Duodenal mucosa (tissue), 2 donors: ENCODE results near the gene NRG4.

Experiments used
- H3K27ac ChIP-seq: one replicate; pipeline ENCODE4 v1.7.0; 2013; ENCODE audit warnings: low read depth, low read length
- H3K27me3 ChIP-seq, 2 donors: one replicate each; pipeline ENCODE4 v1.7.0; 2013; ENCODE audit warnings: low read length in 2 of 2, control low read depth in 1 of 2; ENCODE audit not compliant: insufficient read depth in 2 of 2, control insufficient read depth in 1 of 2
- H3K36me3 ChIP-seq, 2 donors: one replicate each; pipeline ENCODE4 v1.7.0; 2013; ENCODE audit warnings: low read length in 2 of 2, control low read depth in 1 of 2; ENCODE audit not compliant: insufficient read depth in 2 of 2, control insufficient read depth in 1 of 2
- H3K4me1 ChIP-seq, 2 donors: one replicate each; pipeline ENCODE4 v1.7.0; 2013; ENCODE audit warnings: low read length in 2 of 2, control low read depth in 1 of 2; ENCODE audit not compliant: insufficient read depth in 2 of 2, control insufficient read depth in 1 of 2
- H3K4me3 ChIP-seq, 2 donors: one replicate each; pipeline ENCODE4 v1.7.0; 2013; ENCODE audit warnings: low read length in 2 of 2, low read depth in 1 of 2
- H3K9ac ChIP-seq, 2 donors: one replicate each; pipeline ENCODE4 v1.7.0; 2013; ENCODE audit warnings: low read length in 2 of 2, low read depth in 1 of 2
- H3K9me3 ChIP-seq, 2 donors: one replicate each; pipeline ENCODE4 v1.7.0; 2013; ENCODE audit warnings: low read length in 2 of 2, control low read depth in 1 of 2; ENCODE audit not compliant: control insufficient read depth in 1 of 2

Gene NRG4

GRCh38 chr15:75955720-75956119, 56.5 kb downstream of the NRG4 start:
- no peak overlapping the region for H3K4me3 ChIP-seq
- no peaks in the 10 kb centered on the region for H3K4me1 ChIP-seq
- peaks cover 0 to 4% of the 10 kb centered on the region in 2 donors for H3K27me3 ChIP-seq
- no peaks in the 10 kb centered on the region for H3K36me3 ChIP-seq
- H3K9me3 ChIP-seq: no peaks in the 10 kb centered on the region
- no peak overlapping the region for H3K27ac ChIP-seq
- H3K9ac ChIP-seq: no peak overlapping the region

- H3K9me3 ChIP-seq: no peaks in the 10 kb centered on the region
- no peaks in the 10 kb centered on the region for H3K4me1 ChIP-seq
- no peaks in the 10 kb centered on the region for H3K36me3 ChIP-seq
- H3K4me3 ChIP-seq: no peak overlapping the region
- no peak overlapping the region for H3K9ac ChIP-seq
- peaks cover 0 to 4% of the 10 kb centered on the region in 2 donors for H3K27me3 ChIP-seq
- H3K27ac ChIP-seq: no peak overlapping the region
Measured at GRCh38 chr15:75952525-75952924, 59.7 kb downstream of the NRG4 start.

GRCh38 chr15:75948761-75949296, 63.4 kb downstream of the NRG4 start:
- H3K27me3 ChIP-seq: peaks cover 0 to 4% of the 10 kb centered on the region in 2 donors
- no peaks in the 10 kb centered on the region for H3K9me3 ChIP-seq
- H3K27ac ChIP-seq: no peak overlapping the region
- no peaks in the 10 kb centered on the region for H3K4me1 ChIP-seq
- H3K4me3 ChIP-seq: no peak overlapping the region
- H3K36me3 ChIP-seq: no peaks in the 10 kb centered on the region
- H3K9ac ChIP-seq: no peak overlapping the region

- no peaks in the 10 kb centered on the region for H3K36me3 ChIP-seq
- no peak overlapping the region for H3K27ac ChIP-seq
- H3K4me3 ChIP-seq: no peak overlapping the region
- H3K27me3 ChIP-seq: peaks cover 0 to 4% of the 10 kb centered on the region in 2 donors
- no peak overlapping the region for H3K9ac ChIP-seq
- H3K9me3 ChIP-seq: no peaks in the 10 kb centered on the region
- no peaks in the 10 kb centered on the region for H3K4me1 ChIP-seq
Measured at GRCh38 chr15:75947092-75947491, 65.1 kb downstream of the NRG4 start.

GRCh38 chr15:75945953-75946352, 66.3 kb downstream of the NRG4 start:
- H3K36me3 ChIP-seq: no peaks in the 10 kb centered on the region

GRCh38 chr15:75943713-75944215, 68.5 kb downstream of the NRG4 start:
- H3K9me3 ChIP-seq: no peaks in the 10 kb centered on the region
- no peaks in the 10 kb centered on the region for H3K36me3 ChIP-seq
- no peak overlapping the region for H3K9ac ChIP-seq

More at GRCh38 chr15:75945953-75946352, 66.3 kb downstream of the NRG4 start:
- Histone ChIP-seq H3K4me3 (no peak overlapping the region), H3K4me1 (no peaks in the 10 kb centered on the region), H3K9me3 (no peaks in the 10 kb centered on the region), H3K27me3 (no peaks in the 10 kb centered on the region), H3K27ac (no peak overlapping the region), H3K9ac (no peak overlapping the region)

GRCh38 chr15:75943246-75943645, 69.0 kb downstream of the NRG4 start:
- H3K4me3 ChIP-seq: no peak overlapping the region
- no peak overlapping the region for H3K27ac ChIP-seq
- H3K9ac ChIP-seq: no peak overlapping the region

More at GRCh38 chr15:75943713-75944215, 68.5 kb downstream of the NRG4 start:
- Histone ChIP-seq H3K27ac (no peak overlapping the region), H3K4me3 (no peak overlapping the region), H3K27me3 (no peaks in the 10 kb centered on the region), H3K4me1 (no peaks in the 10 kb centered on the region)

GRCh38 chr15:75942464-75942863, 69.8 kb downstream of the NRG4 start:
- no peaks in the 10 kb centered on the region for H3K4me1 ChIP-seq

More at GRCh38 chr15:75943246-75943645, 69.0 kb downstream of the NRG4 start:
- Histone ChIP-seq H3K4me1 (no peaks in the 10 kb centered on the region), H3K9me3 (no peaks in the 10 kb centered on the region), H3K36me3 (no peaks in the 10 kb centered on the region), H3K27me3 (no peaks in the 10 kb centered on the region)

GRCh38 chr15:75930866-75931265, 81.4 kb downstream of the NRG4 start:
- Histone ChIP-seq H3K36me3 (peaks cover 17 to 38% of the 10 kb centered on the region in 2 donors), H3K27ac (no peak overlapping the region), H3K4me1 (no peaks in the 10 kb centered on the region), H3K4me3 (no peak overlapping the region), H3K9me3 (no peaks in the 10 kb centered on the region), H3K9ac (no peak overlapping the region), H3K27me3 (no peaks in the 10 kb centered on the region)

More at GRCh38 chr15:75942464-75942863, 69.8 kb downstream of the NRG4 start:
- Histone ChIP-seq H3K4me3 (no peak overlapping the region), H3K36me3 (no peaks in the 10 kb centered on the region), H3K27me3 (no peaks in the 10 kb centered on the region), H3K27ac (no peak overlapping the region), H3K9me3 (no peaks in the 10 kb centered on the region), H3K9ac (no peak overlapping the region)

GRCh38 chr15:75929799-75930565, 82.2 kb downstream of the NRG4 start:
- Histone ChIP-seq H3K9me3 (no peaks in the 10 kb centered on the region), H3K36me3 (peaks cover 14 to 41% of the 10 kb centered on the region in 2 donors), H3K4me3 (no peak overlapping the region), H3K27me3 (no peaks in the 10 kb centered on the region), H3K27ac (no peak overlapping the region), H3K4me1 (no peaks in the 10 kb centered on the region), H3K9ac (no peak overlapping the region)
